ENCODE data around the gene GRID1. TPM values are rescaled to one million over a fixed set of nuclear protein-coding genes. Genes with fewer than 3 reads are reported as not detected.
"Not testable (repeated sequence)": the region's sequence is repeated elsewhere in the genome, so short reads cannot be mapped to it uniquely, and the experiment has no call there.

The GRID1 gene
- total RNA-seq, 1 donor from 2014 or later = not detected

DNA sequence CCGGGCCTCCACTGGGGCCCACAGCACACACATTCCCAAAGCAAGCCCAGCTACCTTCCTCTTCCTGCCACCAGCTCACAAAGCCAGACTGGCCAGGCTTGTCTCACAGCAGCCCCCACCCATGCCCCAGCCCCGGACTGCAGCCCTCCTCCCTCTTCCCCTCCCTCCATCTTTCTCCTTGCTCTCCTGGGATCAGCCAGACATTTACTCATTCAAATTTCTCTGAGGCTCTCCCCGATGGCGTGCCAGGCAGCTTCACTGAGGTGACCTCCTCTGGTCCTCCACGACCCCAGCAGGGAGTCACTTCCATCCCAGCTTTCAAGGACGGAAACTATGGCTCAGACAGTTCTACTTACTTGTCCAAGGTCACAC is 187.5 kb downstream of the GRID1 start:
- ChIA-PET CTCF (no interaction called here), POLR2A (no interaction called here)
- Mint-ChIP-seq H3K36me3 (ENCODE audit: low read depth) (no peaks in the 10 kb centered on the region), H3K4me1 (no peaks in the 10 kb centered on the region), H3K27ac (no peak overlapping the region), H3K9me3 (no peaks in the 10 kb centered on the region), H3K4me3 (no peak overlapping the region), H3K27me3 (no peaks in the 10 kb centered on the region)
- intact Hi-C loops (cut with micrococcal nuclease) = no loop called here
- TF ChIP-seq, protein P1, sequence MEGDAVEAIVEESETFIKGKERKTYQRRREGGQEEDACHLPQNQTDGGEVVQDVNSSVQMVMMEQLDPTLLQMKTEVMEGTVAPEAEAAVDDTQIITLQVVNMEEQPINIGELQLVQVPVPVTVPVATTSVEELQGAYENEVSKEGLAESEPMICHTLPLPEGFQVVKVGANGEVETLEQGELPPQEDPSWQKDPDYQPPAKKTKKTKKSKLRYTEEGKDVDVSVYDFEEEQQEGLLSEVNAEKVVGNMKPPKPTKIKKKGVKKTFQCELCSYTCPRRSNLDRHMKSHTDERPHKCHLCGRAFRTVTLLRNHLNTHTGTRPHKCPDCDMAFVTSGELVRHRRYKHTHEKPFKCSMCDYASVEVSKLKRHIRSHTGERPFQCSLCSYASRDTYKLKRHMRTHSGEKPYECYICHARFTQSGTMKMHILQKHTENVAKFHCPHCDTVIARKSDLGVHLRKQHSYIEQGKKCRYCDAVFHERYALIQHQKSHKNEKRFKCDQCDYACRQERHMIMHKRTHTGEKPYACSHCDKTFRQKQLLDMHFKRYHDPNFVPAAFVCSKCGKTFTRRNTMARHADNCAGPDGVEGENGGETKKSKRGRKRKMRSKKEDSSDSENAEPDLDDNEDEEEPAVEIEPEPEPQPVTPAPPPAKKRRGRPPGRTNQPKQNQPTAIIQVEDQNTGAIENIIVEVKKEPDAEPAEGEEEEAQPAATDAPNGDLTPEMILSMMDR (IDR thresholded peaks at IDR 0.05) = no peak
- ATAC-seq (ENCODE audit: low read depth) (no peak), DNase-seq (no peak)

DNA sequence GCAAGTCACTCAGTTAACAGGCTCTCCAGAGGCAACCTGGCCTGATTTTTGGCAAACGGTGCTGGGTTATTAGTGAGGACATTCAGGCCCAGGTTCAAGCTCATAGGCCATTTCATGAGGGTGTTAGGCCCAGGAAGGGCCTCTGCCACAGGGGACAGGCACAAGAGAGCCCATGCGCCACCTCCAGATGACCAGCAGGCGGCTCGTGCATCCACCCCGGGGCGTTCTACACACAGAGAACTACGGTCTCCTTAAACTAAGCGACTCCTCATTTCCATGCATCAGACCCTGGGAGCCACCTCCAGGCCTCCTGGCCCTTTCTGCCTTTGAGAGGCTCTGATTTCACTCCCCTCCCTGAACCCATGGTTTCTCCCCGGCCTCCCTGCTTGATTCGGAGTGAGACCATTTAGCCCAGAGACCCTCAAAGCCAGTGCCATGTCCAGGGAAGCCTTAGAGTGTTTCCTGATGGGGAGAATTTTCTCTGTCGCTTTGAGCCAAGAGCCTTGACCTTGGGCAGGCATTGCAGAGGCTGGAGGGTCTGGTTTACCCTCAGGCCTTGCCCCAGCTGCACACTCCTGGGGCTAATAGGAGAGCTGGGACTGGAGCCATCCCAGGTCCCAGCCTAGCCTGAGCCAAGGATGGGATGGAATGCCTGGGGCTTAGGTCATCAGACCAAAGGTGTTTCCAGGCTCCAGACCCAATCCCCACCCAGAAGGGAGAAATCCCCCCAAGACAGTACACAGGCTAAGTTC is 188.0 kb downstream of the GRID1 start:
- no peak for ATAC-seq (ENCODE audit: low read depth)
- TF ChIP-seq, protein P1 (IDR thresholded peaks at IDR 0.05) = no peak
- H3K27me3 Mint-ChIP-seq = no peaks in the 10 kb centered on the region
- no peak overlapping the region for H3K27ac Mint-ChIP-seq
- ChIA-PET CTCF (no interaction called here), POLR2A (no interaction called here)
- intact Hi-C loops (cut with micrococcal nuclease) = no loop called here
- no peak overlapping the region for H3K4me3 Mint-ChIP-seq
- no peaks in the 10 kb centered on the region for H3K9me3 Mint-ChIP-seq
- no peak for DNase-seq
- H3K4me1 Mint-ChIP-seq = no peaks in the 10 kb centered on the region
- H3K36me3 Mint-ChIP-seq (ENCODE audit: low read depth) = no peaks in the 10 kb centered on the region

DNA sequence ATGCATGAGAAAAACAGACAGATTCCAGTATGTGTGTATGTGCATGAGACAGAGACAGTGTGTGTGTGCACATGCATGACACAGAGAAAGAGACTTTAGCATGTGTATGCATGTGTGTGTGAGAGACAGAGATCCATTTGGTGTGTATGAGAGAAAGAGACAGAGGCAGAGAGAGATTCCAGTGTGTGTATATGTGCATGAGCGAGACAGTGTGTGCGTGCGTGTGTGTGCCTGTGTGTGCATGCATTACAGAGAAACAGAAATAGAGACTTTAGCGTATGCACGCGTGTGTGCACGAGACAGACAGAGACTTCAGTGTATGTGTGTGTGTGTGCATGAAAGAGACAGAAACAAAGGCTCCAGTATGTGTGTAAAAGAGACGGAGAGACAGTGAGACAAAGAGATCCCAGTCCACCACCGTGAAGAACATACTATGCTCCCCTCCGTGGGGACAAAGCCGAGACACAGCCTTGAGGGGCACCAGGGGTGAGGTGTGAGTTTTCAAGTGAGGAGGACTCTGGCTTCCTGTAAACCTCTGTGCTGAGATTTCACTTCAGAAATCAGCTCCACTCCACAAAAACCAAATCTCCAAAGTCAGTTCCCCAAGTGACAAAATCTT is 188.9 kb downstream of the GRID1 start:
- ChIA-PET CTCF (no interaction called here), POLR2A (no interaction called here)
- H3K27me3 Mint-ChIP-seq = no peaks in the 10 kb centered on the region
- no peak for DNase-seq
- no peaks in the 10 kb centered on the region for H3K9me3 Mint-ChIP-seq
- H3K27ac Mint-ChIP-seq = no peak overlapping the region
- no peak overlapping the region for H3K4me3 Mint-ChIP-seq
- no peaks in the 10 kb centered on the region for H3K36me3 Mint-ChIP-seq (ENCODE audit: low read depth)
- ATAC-seq (ENCODE audit: low read depth) = no peak
- TF ChIP-seq, protein P1 (IDR thresholded peaks at IDR 0.05) = no peak
- H3K4me1 Mint-ChIP-seq = no peaks in the 10 kb centered on the region
- intact Hi-C loops (cut with micrococcal nuclease) = no loop called here

DNA sequence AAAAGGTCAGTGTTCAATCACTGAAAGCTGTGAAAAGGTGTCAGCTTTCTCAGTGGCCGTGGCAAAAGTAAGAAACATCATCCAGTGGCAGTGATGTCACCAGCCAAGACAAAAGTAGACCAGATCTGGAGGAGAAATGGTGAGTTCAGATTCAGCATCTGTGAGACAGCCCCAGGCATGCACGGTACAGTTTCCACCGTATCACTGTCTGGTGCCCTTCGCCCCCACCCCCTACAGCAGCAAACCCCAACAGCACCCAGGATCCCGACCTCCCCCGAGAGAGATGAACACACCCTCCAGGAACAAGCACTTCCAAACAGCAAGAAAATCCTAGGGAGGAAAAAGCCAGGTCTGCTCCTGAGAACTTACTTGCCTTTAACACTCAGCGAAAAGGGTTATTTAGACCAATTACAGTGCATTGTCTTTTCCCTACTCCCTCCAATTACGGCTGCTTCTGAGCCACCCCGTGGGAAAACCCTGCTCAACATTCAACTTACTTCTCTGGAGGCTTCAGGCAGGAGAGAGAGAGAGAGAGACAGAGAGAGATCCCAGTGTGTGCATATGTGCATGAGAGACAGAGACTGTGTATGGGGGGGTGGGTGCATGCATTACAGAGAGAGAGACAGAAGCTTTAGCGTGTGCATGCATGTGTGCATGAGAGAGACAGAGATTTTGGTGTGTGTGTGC is 189.6 kb downstream of the GRID1 start:
- no peaks in the 10 kb centered on the region for H3K36me3 Mint-ChIP-seq (ENCODE audit: low read depth)
- no peak overlapping the region for H3K4me3 Mint-ChIP-seq
- TF ChIP-seq, protein P1 (IDR thresholded peaks at IDR 0.05) = no peak
- intact Hi-C loops (cut with micrococcal nuclease) = no loop called here
- no peak overlapping the region for H3K27ac Mint-ChIP-seq
- H3K9me3 Mint-ChIP-seq = no peaks in the 10 kb centered on the region
- H3K27me3 Mint-ChIP-seq = no peaks in the 10 kb centered on the region
- H3K4me1 Mint-ChIP-seq = no peaks in the 10 kb centered on the region
- DNase-seq (no peak), ATAC-seq (ENCODE audit: low read depth) (no peak)
- ChIA-PET POLR2A (no interaction called here), CTCF (no interaction called here)

DNA sequence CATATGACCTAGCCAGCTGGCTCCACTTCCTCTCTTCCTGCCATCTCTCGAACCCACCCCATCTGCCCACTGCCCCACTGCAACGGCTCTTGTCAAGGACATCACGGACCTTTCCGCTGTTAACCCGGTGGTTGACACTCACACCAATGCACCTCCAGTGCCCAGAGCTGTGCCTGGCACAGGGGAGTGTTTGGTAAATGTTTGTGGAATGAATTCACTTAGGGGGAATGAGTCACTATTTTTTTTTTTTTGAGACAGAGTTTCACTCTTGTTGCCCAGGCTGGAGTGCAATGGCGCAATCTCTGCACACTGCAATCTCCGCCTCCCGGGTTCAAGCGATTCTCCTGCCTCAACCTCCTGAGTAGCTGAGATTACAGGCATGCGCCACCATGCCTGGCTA is 191.1 kb downstream of the GRID1 start:
- H3K9me3 Mint-ChIP-seq; POLR2A ChIA-PET; H3K4me3 Mint-ChIP-seq; H3K27ac Mint-ChIP-seq; H3K36me3 Mint-ChIP-seq (ENCODE audit: low read depth); H3K27me3 Mint-ChIP-seq; DNase-seq; CTCF ChIA-PET; intact Hi-C loops (cut with micrococcal nuclease); ATAC-seq (ENCODE audit: low read depth): not testable (repeated sequence)
- peaks cover 10% of the 10 kb centered on the region for H3K4me1 Mint-ChIP-seq

Data from activated B cell treated with CpG ODN at 0.5 μM for 24 hours (primary cell).